GM10248 (cell line): ENCODE results near the gene IQCK.

Experiments
- CTCF ChIA-PET: fragments of 300-600 bp; sonication (Branson Sonifier 250); formaldehyde crosslinking; extraction: SDS; loops from one replicate; lab custom pipeline; 2021; ENCODE audit warnings: antibody characterized with exemption; lab: Yijun Ruan, JAX
- POLR2A ChIA-PET: fragments of 350-650 bp; sonication (Branson Sonifier 250); formaldehyde crosslinking; extraction: SDS; loops from one replicate; lab custom pipeline; 2020; ENCODE audit warnings: antibody characterized with exemption; lab: Yijun Ruan, JAX
- DNase-seq: peaks from one replicate; pipeline ENCODE4 v3.0.0; 2012; ENCODE audit errors: extremely low spot score
- TF ChIP-seq, protein P1 (sequence below): IDR thresholded peaks from 2 replicates; pipeline ENCODE4 v1.5.1; 2012; ENCODE audit warnings: mild to moderate bottlenecking, low read depth; ENCODE audit errors: extremely low read depth, missing control alignments, control extremely low read depth

The IQCK gene

DNA sequence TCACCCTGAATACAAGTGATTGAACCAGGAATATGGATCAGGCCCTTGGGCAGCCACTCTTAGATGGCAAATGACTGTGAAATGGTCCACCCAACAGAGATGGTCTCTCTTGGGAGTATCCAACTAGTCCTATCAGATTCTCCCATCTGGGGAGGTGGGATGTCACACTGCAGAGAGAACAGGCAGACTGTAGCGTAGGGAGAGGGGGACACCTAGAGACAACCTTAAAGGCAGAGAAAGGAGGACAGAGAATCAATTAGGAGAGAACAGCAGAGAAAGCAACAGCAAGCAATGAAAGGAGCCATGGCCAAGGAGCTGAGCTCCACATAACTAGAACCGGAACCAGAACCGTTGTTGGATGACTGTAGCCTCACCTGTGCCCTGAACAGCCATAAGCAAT, 37.2 kb downstream of the IQCK start:
- TF ChIP-seq, protein P1, sequence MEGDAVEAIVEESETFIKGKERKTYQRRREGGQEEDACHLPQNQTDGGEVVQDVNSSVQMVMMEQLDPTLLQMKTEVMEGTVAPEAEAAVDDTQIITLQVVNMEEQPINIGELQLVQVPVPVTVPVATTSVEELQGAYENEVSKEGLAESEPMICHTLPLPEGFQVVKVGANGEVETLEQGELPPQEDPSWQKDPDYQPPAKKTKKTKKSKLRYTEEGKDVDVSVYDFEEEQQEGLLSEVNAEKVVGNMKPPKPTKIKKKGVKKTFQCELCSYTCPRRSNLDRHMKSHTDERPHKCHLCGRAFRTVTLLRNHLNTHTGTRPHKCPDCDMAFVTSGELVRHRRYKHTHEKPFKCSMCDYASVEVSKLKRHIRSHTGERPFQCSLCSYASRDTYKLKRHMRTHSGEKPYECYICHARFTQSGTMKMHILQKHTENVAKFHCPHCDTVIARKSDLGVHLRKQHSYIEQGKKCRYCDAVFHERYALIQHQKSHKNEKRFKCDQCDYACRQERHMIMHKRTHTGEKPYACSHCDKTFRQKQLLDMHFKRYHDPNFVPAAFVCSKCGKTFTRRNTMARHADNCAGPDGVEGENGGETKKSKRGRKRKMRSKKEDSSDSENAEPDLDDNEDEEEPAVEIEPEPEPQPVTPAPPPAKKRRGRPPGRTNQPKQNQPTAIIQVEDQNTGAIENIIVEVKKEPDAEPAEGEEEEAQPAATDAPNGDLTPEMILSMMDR: no peak
- DNase-seq: no peak
- CTCF ChIA-PET: interaction anchor here (0.9 kb wide), 1 partner anchor 8 kb away, joined by 3 read pairs; no protein-coding TSS in a partner anchor

DNA sequence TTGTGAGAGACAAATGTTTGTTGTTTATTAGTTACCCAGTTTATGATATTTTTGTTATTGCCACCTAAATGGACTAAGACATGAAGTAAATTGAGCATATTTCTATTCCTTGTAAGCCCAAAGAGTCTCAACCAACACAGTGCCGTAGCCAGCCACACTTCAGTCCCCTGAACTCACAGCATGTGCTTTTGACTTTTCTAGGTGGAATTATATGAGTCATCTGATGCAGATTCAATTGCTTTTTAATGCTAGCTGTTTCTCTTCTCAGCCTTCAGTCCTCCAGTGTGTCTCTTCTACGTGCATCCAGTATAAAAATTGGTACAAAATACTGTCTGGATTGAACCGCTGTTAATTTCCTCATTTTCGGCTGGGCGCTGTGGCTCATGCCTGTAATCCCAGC, 39.0 kb downstream of the IQCK start:
- DNase-seq: no peak
- TF ChIP-seq, protein P1: no peak
- ChIA-PET CTCF (no interaction called here), POLR2A (no interaction called here)

More for the DNA sequence above, 37.2 kb downstream of the IQCK start:
- POLR2A ChIA-PET: no interaction called here

DNA sequence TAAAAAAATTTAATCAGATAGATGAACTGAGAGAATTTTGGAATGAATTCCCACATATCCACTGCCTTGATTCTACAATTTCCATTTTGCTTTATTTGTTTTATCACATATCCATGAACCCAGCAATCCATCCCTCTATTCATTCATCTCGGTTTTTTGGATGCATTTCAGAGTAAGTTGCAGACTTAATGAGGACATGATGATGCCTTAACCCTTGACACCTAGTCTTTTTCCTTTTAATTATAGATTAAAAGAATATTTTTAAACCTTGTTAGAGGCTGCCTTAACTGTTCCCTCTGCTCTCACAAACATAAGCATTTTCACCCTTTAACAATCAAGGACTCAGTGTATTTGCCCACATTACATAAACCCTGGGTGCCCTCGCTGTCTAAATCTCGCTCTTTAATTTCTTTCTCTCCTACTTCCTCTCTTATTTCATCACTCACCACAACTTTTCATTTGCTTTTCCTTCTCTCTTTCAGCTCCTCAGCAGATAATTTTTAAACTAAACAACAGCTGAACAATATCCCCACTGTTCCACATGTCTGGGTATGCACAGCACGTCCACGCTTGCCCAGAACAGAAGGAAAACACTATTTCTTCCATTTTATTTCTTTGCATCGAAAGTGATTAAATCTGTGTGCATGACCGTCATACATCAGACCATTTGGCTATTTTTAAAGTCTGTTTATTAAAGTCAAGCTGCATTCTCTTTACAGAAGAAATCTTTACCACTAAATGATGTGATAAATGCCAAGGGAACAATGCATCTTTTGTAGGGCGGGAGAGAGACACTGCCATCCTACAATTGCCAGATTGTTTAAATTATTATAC, 39.9 kb downstream of the IQCK start:
- ChIA-PET CTCF (interaction anchor here (1.7 kb wide), 1 partner anchor 8 kb away, joined by 4 read pairs; no protein-coding TSS in a partner anchor), POLR2A (no interaction called here)
- no peak for DNase-seq
- TF ChIP-seq, protein P1: no peak

DNA sequence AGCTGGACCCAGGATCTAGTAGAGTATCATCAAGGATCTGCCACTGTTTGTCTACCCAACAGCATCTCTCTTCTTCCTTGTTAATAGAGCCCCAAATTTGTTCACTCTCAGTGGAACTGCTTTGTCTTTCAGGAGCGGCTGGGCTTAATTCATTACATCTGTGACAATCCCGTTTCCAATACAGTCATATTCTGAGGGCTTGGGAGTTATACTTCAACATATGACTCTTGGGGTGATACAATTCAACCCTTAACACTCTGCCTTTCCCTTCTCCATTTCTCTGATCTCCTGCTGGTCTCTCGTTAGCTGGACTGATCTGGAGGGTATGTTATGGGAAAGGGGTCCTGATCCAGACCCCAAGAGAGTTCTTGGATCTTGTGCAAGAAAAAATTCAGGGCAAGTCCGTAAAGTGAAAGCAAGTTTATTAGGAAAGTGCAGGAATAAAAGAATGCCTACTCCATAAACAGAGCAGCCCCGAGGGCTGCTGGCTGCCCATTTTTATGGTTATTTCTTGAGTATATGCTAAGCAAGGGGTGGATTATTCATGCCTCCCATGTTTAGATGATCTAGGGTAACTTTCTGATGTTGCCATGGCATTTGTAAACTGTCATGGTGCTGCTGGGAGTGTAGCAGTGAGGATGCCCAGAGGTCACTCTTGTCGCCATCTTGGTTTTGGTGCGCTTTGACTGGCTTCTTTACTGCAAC, 42.4 kb downstream of the IQCK start:
- ChIA-PET POLR2A (no interaction called here), CTCF (no interaction called here)
- DNase-seq: no peak
- TF ChIP-seq, protein P1: no peak

DNA sequence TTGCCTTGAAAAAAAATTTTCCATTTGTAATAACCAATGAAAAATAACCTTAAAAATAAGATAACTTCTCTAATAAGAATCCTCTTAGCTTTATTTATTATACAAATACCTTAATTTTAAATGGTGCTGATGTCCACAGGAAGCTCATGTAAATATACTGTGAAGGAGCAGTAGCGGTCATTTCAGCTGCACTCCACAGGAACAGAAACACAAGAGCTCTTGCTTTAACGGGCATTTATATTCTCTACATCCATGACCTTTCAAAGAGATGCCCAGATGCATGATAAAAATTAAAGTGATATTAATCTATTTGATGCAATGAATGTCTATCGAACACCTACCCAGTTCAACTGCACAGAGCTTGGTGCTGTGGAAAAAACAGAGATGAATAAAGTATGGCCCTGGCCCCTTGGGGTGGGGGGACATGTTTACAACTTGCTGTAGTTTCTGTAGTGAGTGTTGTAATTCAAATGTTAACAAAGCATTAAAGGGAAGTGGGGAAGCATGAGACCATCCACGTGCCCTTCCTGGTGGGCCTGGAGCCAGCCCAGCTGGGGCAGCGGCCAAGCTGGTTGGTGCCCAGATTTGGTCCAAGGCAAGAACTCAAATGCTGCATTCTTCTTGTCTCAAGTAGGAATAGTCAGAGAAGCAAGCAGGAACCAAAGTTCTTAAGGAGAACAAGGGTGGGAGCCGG, 47.9 kb downstream of the IQCK start:
- ChIA-PET CTCF (interaction anchor here (0.9 to 1.1 kb wide), 2 partner anchors 141 to 619 kb away, joined by 3 read pairs; no protein-coding TSS in a partner anchor), POLR2A (no interaction called here)
- no peak for DNase-seq
- TF ChIP-seq, protein P1: no peak

DNA sequence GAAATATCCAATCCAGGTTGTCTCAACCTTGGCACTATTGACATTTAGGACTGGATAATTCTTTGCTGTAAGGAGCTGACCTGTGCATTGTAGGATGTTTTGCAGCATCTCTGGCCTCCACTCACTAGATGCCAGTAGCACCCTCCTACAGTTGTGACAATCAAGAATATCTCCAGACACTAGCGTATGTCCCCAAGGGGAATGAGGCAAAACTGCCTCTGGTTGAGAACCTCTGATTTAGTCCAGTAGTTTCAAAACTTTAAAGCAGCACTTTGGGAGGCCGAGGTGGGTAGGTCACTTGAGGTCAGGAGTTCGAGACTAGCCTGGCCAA, 48.4 kb downstream of the IQCK start:
- TF ChIP-seq, protein P1: no peak
- ChIA-PET POLR2A (no interaction called here), CTCF (interaction anchor here (1.1 kb wide), 1 partner anchor 141 kb away, joined by 3 read pairs; no protein-coding TSS in a partner anchor)
- no peak for DNase-seq
